ENCODE results near the gene NEDD9. TPM values are rescaled to one million over a fixed set of nuclear protein-coding genes. Genes with fewer than 3 reads are reported as not detected.

NEDD9 gene
- total RNA-seq, 1 donor = 32.9 TPM

DNA sequence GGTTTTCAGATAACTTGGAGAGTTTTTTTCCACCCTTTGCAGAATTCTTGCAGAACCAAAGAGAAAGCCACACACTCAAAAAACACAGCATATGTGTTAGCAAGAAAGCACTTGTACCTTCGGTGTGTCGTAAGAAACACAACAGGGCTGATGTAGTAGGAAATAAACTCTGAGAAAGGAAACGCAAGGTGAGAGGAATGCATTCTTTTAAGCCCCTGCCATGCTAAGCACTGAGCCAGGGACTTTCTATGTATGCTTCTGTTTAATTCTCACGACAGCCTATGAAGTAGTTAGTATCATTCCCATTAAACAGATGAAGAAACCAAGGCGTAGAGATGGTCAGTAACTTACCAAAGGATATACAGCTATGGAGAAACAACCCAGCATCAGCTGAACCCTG, 23.1 kb downstream of the NEDD9 start:
- Histone ChIP-seq H3K79me2 (ENCODE audit: insufficient read depth, low read length) (peaks cover 62% of the 10 kb centered on the region), H4K20me1 (ENCODE audit: insufficient read depth, low read length) (no peaks in the 10 kb centered on the region), H3K9me3 (ENCODE audit: low read depth, low read length) (no peaks in the 10 kb centered on the region), H3K4me1 (ENCODE audit: insufficient read depth, low read length) (peaks cover 78% of the 10 kb centered on the region), H3K36me3 (ENCODE audit: insufficient read depth, low read length) (peaks cover 64% of the 10 kb centered on the region), H3K27ac (ENCODE audit: low read depth, low read length) (peak overlapping the region; percentile 99), H2AFZ (ENCODE audit: low read length) (no peak overlapping the region), H3K4me3 (ENCODE audit: insufficient read depth, low read length) (no peak overlapping the region), H3K4me2 (ENCODE audit: insufficient read depth, low read length) (peak overlapping the region; percentile 24), H3K27me3 (ENCODE audit: insufficient read depth, low read length) (no peaks in the 10 kb centered on the region)
- no peak for DNase-seq (ENCODE audit: insufficient read length, low spot score, missing footprints)
- TF ChIP-seq, protein P1, sequence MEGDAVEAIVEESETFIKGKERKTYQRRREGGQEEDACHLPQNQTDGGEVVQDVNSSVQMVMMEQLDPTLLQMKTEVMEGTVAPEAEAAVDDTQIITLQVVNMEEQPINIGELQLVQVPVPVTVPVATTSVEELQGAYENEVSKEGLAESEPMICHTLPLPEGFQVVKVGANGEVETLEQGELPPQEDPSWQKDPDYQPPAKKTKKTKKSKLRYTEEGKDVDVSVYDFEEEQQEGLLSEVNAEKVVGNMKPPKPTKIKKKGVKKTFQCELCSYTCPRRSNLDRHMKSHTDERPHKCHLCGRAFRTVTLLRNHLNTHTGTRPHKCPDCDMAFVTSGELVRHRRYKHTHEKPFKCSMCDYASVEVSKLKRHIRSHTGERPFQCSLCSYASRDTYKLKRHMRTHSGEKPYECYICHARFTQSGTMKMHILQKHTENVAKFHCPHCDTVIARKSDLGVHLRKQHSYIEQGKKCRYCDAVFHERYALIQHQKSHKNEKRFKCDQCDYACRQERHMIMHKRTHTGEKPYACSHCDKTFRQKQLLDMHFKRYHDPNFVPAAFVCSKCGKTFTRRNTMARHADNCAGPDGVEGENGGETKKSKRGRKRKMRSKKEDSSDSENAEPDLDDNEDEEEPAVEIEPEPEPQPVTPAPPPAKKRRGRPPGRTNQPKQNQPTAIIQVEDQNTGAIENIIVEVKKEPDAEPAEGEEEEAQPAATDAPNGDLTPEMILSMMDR (IDR thresholded peaks at IDR 0.05; ENCODE audit: extremely low read depth, low read depth, low read length) = no peak

DNA sequence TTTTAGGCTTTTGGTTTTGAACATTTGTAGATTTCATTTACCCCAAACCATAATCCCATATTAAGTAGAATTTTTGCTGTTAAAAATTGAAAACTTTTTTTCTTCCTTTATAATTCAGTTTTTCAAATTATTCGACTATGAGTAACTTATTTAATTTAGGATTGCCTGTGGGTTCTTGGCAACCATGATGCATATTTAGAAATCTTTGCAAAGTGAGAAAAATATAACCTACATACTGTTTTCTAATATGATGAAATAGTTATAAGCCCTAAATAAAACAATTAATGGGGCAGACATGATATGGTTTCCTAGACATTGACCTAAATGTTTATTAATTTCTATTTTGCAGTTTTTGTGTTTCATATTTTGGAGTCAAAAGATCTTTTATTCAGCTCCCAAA, 23.6 kb downstream of the NEDD9 start:
- peaks cover 61% of the 10 kb centered on the region for H3K79me2 ChIP-seq (ENCODE audit: insufficient read depth, low read length)
- peaks cover 76% of the 10 kb centered on the region for H3K4me1 ChIP-seq (ENCODE audit: insufficient read depth, low read length)
- peaks cover 65% of the 10 kb centered on the region for H3K36me3 ChIP-seq (ENCODE audit: insufficient read depth, low read length)
- no peak overlapping the region for H3K4me2 ChIP-seq (ENCODE audit: insufficient read depth, low read length)
- no peaks in the 10 kb centered on the region for H3K27me3 ChIP-seq (ENCODE audit: insufficient read depth, low read length)
- H3K27ac ChIP-seq (ENCODE audit: low read depth, low read length) = peak overlapping the region; percentile 99
- H4K20me1 ChIP-seq (ENCODE audit: insufficient read depth, low read length) = no peaks in the 10 kb centered on the region
- H3K9me3 ChIP-seq (ENCODE audit: low read depth, low read length) = no peaks in the 10 kb centered on the region
- no peak overlapping the region for H3K4me3 ChIP-seq (ENCODE audit: insufficient read depth, low read length)
- TF ChIP-seq, protein P1 (IDR thresholded peaks at IDR 0.05; ENCODE audit: extremely low read depth, low read depth, low read length) = no peak
- H2AFZ ChIP-seq (ENCODE audit: low read length) = no peak overlapping the region
- no peak for DNase-seq (ENCODE audit: insufficient read length, low spot score, missing footprints)

DNA sequence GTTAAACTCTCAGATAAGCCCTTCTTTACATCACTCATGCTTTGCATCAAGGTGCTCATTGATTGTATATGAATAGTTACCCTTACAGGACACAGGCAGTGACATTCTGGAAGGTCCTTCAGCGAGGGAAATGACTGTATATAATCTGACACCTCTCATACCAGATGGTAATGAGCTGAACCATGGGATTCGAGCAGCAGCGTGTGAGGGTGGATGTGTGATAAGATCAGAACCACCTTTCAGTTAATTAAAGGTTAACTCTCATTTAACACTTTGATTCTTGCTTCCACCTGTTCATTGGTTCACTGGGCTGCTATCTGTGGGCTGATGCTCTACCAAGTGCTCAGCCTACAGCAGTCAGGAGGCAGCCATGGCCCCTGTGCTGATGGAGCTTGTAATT, 24.2 kb downstream of the NEDD9 start:
- Histone ChIP-seq H3K36me3 (ENCODE audit: insufficient read depth, low read length) (peaks cover 66% of the 10 kb centered on the region), H3K27me3 (ENCODE audit: insufficient read depth, low read length) (no peaks in the 10 kb centered on the region), H3K9me3 (ENCODE audit: low read depth, low read length) (no peaks in the 10 kb centered on the region), H3K79me2 (ENCODE audit: insufficient read depth, low read length) (peaks cover 62% of the 10 kb centered on the region), H3K4me1 (ENCODE audit: insufficient read depth, low read length) (peaks cover 71% of the 10 kb centered on the region), H4K20me1 (ENCODE audit: insufficient read depth, low read length) (no peaks in the 10 kb centered on the region), H3K4me2 (ENCODE audit: insufficient read depth, low read length) (no peak overlapping the region), H3K27ac (ENCODE audit: low read depth, low read length) (peak overlapping the region; percentile 99), H2AFZ (ENCODE audit: low read length) (no peak overlapping the region), H3K4me3 (ENCODE audit: insufficient read depth, low read length) (no peak overlapping the region)
- TF ChIP-seq, protein P1 (IDR thresholded peaks at IDR 0.05; ENCODE audit: extremely low read depth, low read depth, low read length) = no peak
- DNase-seq (ENCODE audit: insufficient read length, low spot score, missing footprints) = no peak

DNA sequence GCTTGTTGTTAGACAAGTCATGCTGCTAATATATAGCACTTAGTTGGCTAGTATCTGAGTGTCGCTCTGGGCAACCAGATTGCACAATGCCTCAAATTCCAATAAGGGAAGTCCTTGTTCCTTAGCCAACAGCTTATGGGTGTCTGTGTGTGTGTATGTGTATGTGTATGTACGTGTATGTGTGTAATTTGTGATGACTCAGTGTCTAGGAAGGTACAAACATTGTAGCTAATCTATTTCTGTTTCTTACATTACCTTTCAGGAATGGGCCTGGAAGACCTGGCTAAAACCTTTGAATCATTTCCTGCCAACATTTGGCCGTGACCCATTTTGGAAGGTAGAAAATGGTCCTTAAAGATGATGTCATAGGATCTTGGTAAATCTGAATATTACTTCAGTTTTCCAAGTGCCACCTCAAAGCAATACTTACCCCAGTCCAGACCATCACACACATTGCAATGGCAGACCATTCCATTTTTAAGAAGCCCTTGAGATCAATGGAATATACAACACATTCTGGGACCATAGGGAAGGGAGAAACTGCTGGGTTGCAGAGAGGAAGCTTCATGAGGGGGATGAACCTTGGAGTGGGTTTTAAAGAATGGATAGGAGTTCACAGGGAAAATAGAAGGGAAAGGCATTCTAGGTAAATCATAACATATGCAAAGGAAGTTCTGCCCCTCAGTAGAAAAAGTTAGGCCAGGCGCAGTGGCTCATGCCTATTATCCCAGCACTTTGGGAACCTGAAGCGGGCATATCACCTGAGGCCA, 25.1 kb downstream of the NEDD9 start:
- Histone ChIP-seq H3K27ac (ENCODE audit: low read depth, low read length) (peak overlapping the region; percentile 99), H4K20me1 (ENCODE audit: insufficient read depth, low read length) (no peaks in the 10 kb centered on the region), H3K4me3 (ENCODE audit: insufficient read depth, low read length) (no peak overlapping the region), H3K4me1 (ENCODE audit: insufficient read depth, low read length) (peaks cover 71% of the 10 kb centered on the region), H3K4me2 (ENCODE audit: insufficient read depth, low read length) (peak overlapping the region; percentile 61), H3K79me2 (ENCODE audit: insufficient read depth, low read length) (peaks cover 67% of the 10 kb centered on the region), H3K36me3 (ENCODE audit: insufficient read depth, low read length) (peaks cover 69% of the 10 kb centered on the region), H2AFZ (ENCODE audit: low read length) (no peak overlapping the region), H3K27me3 (ENCODE audit: insufficient read depth, low read length) (no peaks in the 10 kb centered on the region), H3K9me3 (ENCODE audit: low read depth, low read length) (no peaks in the 10 kb centered on the region)
- TF ChIP-seq, protein P1 (IDR thresholded peaks at IDR 0.05; ENCODE audit: extremely low read depth, low read depth, low read length) = no peak
- DNase-seq (ENCODE audit: insufficient read length, low spot score, missing footprints) = peak; percentile 80
